HepG2 (cell line): ENCODE data around the gene FTL. TPM values are rescaled to one million over a fixed set of nuclear protein-coding genes. Genes with fewer than 3 reads are reported as not detected.

ENCODE experiments used
- ATF7-NPFF ChIP-seq: sonication (generic); formaldehyde crosslinking; IDR thresholded peaks from 2 replicates; pipeline ENCODE4 v1.8.1; 2023; ENCODE audit warnings: mild to moderate bottlenecking, low read depth, missing genetic modification reagents, moderate library complexity
- EEA1 ChIP-seq: sonication (generic); formaldehyde crosslinking; IDR thresholded peaks from 2 replicates; pipeline ENCODE4 v1.5.1; 2020; ENCODE audit warnings: mild to moderate bottlenecking, missing genetic modification reagents, borderline replicate concordance
- EED ChIP-seq: sonication (generic); formaldehyde crosslinking; IDR thresholded peaks from 2 replicates; pipeline ENCODE4 v1.5.0; 2020; ENCODE audit warnings: mild to moderate bottlenecking, missing genetic modification reagents
- EZH2 ChIP-seq: conservative IDR thresholded peaks from 2 replicates; pipeline ENCODE4 v1.6.1; 2012; ENCODE audit warnings: mild to moderate bottlenecking, low read depth, low read length, moderate library complexity
- HDAC6 ChIP-seq: fragments of 200-600 bp; sonication (generic); IDR thresholded peaks from 2 replicates; pipeline ENCODE4 v1.7.0; 2017; ENCODE audit warnings: mild to moderate bottlenecking, antibody characterized with exemption, low read length, low read depth
- HHEX ChIP-seq: IDR thresholded peaks from 2 replicates; pipeline ENCODE4 v1.6.1; 2016; ENCODE audit warnings: control low read depth
- JARID2 ChIP-seq: sonication (generic); formaldehyde crosslinking; IDR thresholded peaks from 2 replicates; pipeline ENCODE4 v1.8.1; 2023; ENCODE audit warnings: missing genetic modification reagents, inconsistent platforms; ENCODE audit not compliant: insufficient replicate concordance
- MEIS2 ChIP-seq: sonication (generic); formaldehyde crosslinking; IDR thresholded peaks from 2 replicates; pipeline ENCODE4 v1.9.0; 2021; ENCODE audit warnings: mild to moderate bottlenecking, missing genetic modification reagents
- NFKBIZ ChIP-seq: IDR thresholded peaks from 2 replicates; pipeline ENCODE4 v1.6.1; 2018; ENCODE audit warnings: missing genetic modification reagents, missing compliant biosample characterization
- RFXANK ChIP-seq: IDR thresholded peaks from 2 replicates; pipeline ENCODE4 v1.6.1; 2016
- SAFB2 ChIP-seq: sonication (generic); formaldehyde crosslinking; IDR thresholded peaks from 2 replicates; pipeline ENCODE4 v1.5.1; 2020; ENCODE audit warnings: missing genetic modification reagents, low read depth, mild to moderate bottlenecking, borderline replicate concordance
- STAT5B ChIP-seq: sonication (generic); formaldehyde crosslinking; IDR thresholded peaks from 2 replicates; pipeline ENCODE4 v1.4.0; 2020; ENCODE audit warnings: missing genetic modification reagents
- TERF1 ChIP-seq: sonication (generic); formaldehyde crosslinking; IDR thresholded peaks from 2 replicates; pipeline ENCODE4 v1.8.0; 2022; ENCODE audit warnings: mild to moderate bottlenecking, missing genetic modification reagents, moderate library complexity
- XRCC5 ChIP-seq: fragments of 200-400 bp; formaldehyde crosslinking; optimal IDR thresholded peaks from 2 replicates; pipeline ENCODE3; 2017; ENCODE audit warnings: mild to moderate bottlenecking, low read length
- ZBTB10 ChIP-seq: sonication (generic); formaldehyde crosslinking; IDR thresholded peaks from 2 replicates; pipeline ENCODE4 v1.4.0; 2020; ENCODE audit warnings: missing genetic modification reagents, borderline replicate concordance
- ZBTB26 ChIP-seq: IDR thresholded peaks from 2 replicates; pipeline ENCODE4 v1.6.1; 2016; ENCODE audit warnings: missing compliant biosample characterization, missing genetic modification reagents, borderline replicate concordance
- ZBTB42 ChIP-seq: sonication (generic); formaldehyde crosslinking; IDR thresholded peaks from 2 replicates; pipeline ENCODE4 v1.5.0; 2020; ENCODE audit warnings: mild to moderate bottlenecking, missing genetic modification reagents
- ZKSCAN8 ChIP-seq: IDR thresholded peaks from 2 replicates; pipeline ENCODE4 v1.6.1; 2016; ENCODE audit warnings: borderline replicate concordance, missing genetic modification reagents, missing compliant biosample characterization
- ZNF282 ChIP-seq: fragments of 450-650 bp; IDR thresholded peaks from 2 replicates; pipeline ENCODE4 v1.6.1; 2018; ENCODE audit not compliant: partially characterized antibody
- ZNF687 ChIP-seq: sonication (generic); formaldehyde crosslinking; IDR thresholded peaks from 2 replicates; pipeline ENCODE4 v1.5.1; 2020; ENCODE audit warnings: mild to moderate bottlenecking, missing genetic modification reagents, moderate library complexity
- ZNF720 ChIP-seq: sonication (generic); formaldehyde crosslinking; IDR thresholded peaks from 2 replicates; pipeline ENCODE4 v1.4.0; 2020; ENCODE audit warnings: missing genetic modification reagents
- ZSCAN25 ChIP-seq: sonication (generic); formaldehyde crosslinking; IDR thresholded peaks from 2 replicates; pipeline ENCODE4 v1.8.0; 2022; ENCODE audit warnings: mild to moderate bottlenecking, missing genetic modification reagents
- polyA plus RNA-seq, 8 experiments: library from polyadenylated mRNA; depleted of rRNA in 3 of 8; stranded (reverse) in 7 of 8; unstranded in 1 of 8; fragments of >200 nt; fragmentation: Illumina TruSeq in 4 of 8; extraction: Trizol in 4 of 8; gene quantifications; 2 replicates each; pipeline versions ENCODE4 v1.2.1 to v1.2.3, GENCODE V29; 2011 to 2016; ENCODE audit warnings: low read depth in 4 of 8, missing spikeins in 1 of 8, mixed read lengths in 1 of 8; ENCODE audit not compliant: insufficient read depth in 1 of 8
- total RNA-seq, 5 experiments: library from RNA; depleted of rRNA; stranded (reverse); fragments of >200 nt; fragmentation: Illumina TruSeq; extraction: Trizol; gene quantifications; 2 replicates each; pipeline ENCODE4 v1.2.3, GENCODE V29; 2016; ENCODE audit warnings: low read depth in 1 of 5

FTL gene
- total and polyA plus RNA-seq, 2 of the 13 experiments (the other 11 are each of a cell fraction or from before 2014, with no cell fraction given), result 2,721 to 8,800 TPM

GRCh38 chr19:48933382-48933932 lies 31.7 kb upstream of the FTL start, which contains the start of gene DHDH (continued):
- TF ChIP-seq ZBTB26 (CRISPR knock-in tag) (no peak), STAT5B (CRISPR knock-in tag) (no peak), TERF1 (CRISPR knock-in tag) (no peak), JARID2 (no peak), ZSCAN25 (CRISPR knock-in tag) (no peak), XRCC5 (peak; percentile 29), NFKBIZ (CRISPR knock-in tag) (0 out of 2 replicates have a peak, but pooled peaks have one; percentile 34), SAFB2 (CRISPR knock-in tag) (no peak), ZNF687 (CRISPR knock-in tag) (peak; percentile 82), RFXANK (CRISPR knock-in tag) (no peak), ATF7-NPFF (no peak), MEIS2 (CRISPR knock-in tag) (0 out of 2 replicates have a peak, but pooled peaks have one; percentile 27), ZKSCAN8 (no peak), HDAC6 (no peak), EEA1 (CRISPR knock-in tag) (no peak), ZBTB42 (CRISPR knock-in tag) (no peak), EZH2 (no peak), ZNF720 (CRISPR knock-in tag) (no peak), HHEX (CRISPR knock-in tag) (no peak), ZNF282 (no peak), ZBTB10 (CRISPR knock-in tag) (no peak), EED (CRISPR knock-in tag) (no peak)
